Iris pigment epithelial cell (primary cell): ENCODE data around the gene CPNE7.

ENCODE experiments used
- DNase-seq: peaks from one replicate; pipeline ENCODE4 v3.0.0-alpha.2; 2011; ENCODE audit warnings: low read depth

The CPNE7 gene

GRCh38 chr16:89549007-89549700 lies 26.4 kb upstream of the CPNE7 start:
- DNase-seq, result no peak

- DNase-seq, result no peak
These were observed 25.0 kb upstream of the CPNE7 start for GRCh38 chr16:89550421-89551007.

- no peak for DNase-seq
These were observed 23.2 kb upstream of the CPNE7 start for GRCh38 chr16:89552329-89552728.

GRCh38 chr16:89552913-89553312 lies 22.6 kb upstream of the CPNE7 start:
- no peak for DNase-seq

GRCh38 chr16:89553733-89554132 lies 21.8 kb upstream of the CPNE7 start:
- no peak for DNase-seq

- no peak for DNase-seq
These were observed 21.2 kb upstream of the CPNE7 start for GRCh38 chr16:89554343-89554742.

- no peak for DNase-seq
These were observed 20.3 kb upstream of the CPNE7 start for GRCh38 chr16:89555265-89555664.

GRCh38 chr16:89555780-89556179 lies 19.8 kb upstream of the CPNE7 start:
- DNase-seq, result no peak

GRCh38 chr16:89556750-89557689 lies 18.5 kb upstream of the CPNE7 start:
- DNase-seq, result peak; percentile 79

GRCh38 chr16:89557690-89558490 lies 17.7 kb upstream of the CPNE7 start:
- DNase-seq, result no peak

GRCh38 chr16:89560378-89561141 lies 15.0 kb upstream of the CPNE7 start, which contains the start of gene RPL13:
Gene RPL13, plus strand, starts transcription at chr16:89560682. Its CDS starts 278 bp downstream, at chr16:89560960.
- peak; percentile 97 for DNase-seq

- no peak for DNase-seq
These were observed 14.2 kb upstream of the CPNE7 start for GRCh38 chr16:89561142-89561883.

- DNase-seq, result peak; percentile 56
These were observed 13.5 kb upstream of the CPNE7 start for GRCh38 chr16:89561884-89562599.

GRCh38 chr16:89562939-89563338 lies 12.6 kb upstream of the CPNE7 start:
- no peak for DNase-seq

- no peak for DNase-seq
These were observed 11.7 kb upstream of the CPNE7 start for GRCh38 chr16:89563639-89564392.

GRCh38 chr16:89564476-89565255 lies 10.9 kb upstream of the CPNE7 start:
- no peak for DNase-seq

- DNase-seq, result no peak
These were observed 10.4 kb upstream of the CPNE7 start for GRCh38 chr16:89565256-89565505.
